Stimulated activated CD8-positive, alpha-beta memory T cell treated with anti-CD3 and anti-CD28 coated beads, Interleukin-7, amount 100 ng/mL, for 4 hours (primary cell): Measurements from ENCODE around the gene BOLL.
A peak's percentile ranks its signal among the peaks of the same experiment; 100 is the strongest.
"Not testable (repeated sequence)": the region's sequence is repeated elsewhere in the genome, so short reads cannot be mapped to it uniquely, and the experiment has no call there.

ENCODE experiments used
- DNase-seq, 2 donors: peaks; one replicate each; pipeline ENCODE4 v3.0.0-alpha.2; 2020; ENCODE audit warnings: low read depth in 2 of 2

BOLL gene

GRCh38 chr2:197706839-197707207, 78.3 kb downstream of the BOLL start:
- DNase-seq, result no peak

- DNase-seq, result no peak
Measured at GRCh38 chr2:197705912-197706838, 78.9 kb downstream of the BOLL start.

- DNase-seq, result peak; percentile 81 to 93
Measured at GRCh38 chr2:197705121-197705911, 79.8 kb downstream of the BOLL start, which contains the start of gene MARS2. Gene MARS2 (plus strand): TSS chr2:197705369. CDS start chr2:197705406, 37 bp downstream.

- DNase-seq, result no peak
Measured at GRCh38 chr2:197704434-197705120, 80.5 kb downstream of the BOLL start.

GRCh38 chr2:197700960-197701359, 84.2 kb downstream of the BOLL start:
- DNase-seq, result no peak

- DNase-seq, result not testable (repeated sequence)
Measured at GRCh38 chr2:197699724-197700123, 85.4 kb downstream of the BOLL start.

- not testable (repeated sequence) for DNase-seq
Measured at GRCh38 chr2:197696571-197696970, 88.5 kb downstream of the BOLL start.

GRCh38 chr2:197695971-197696370, 89.1 kb downstream of the BOLL start:
- DNase-seq, result not testable (repeated sequence)

GRCh38 chr2:197695206-197695605, 89.9 kb downstream of the BOLL start:
- not testable (repeated sequence) for DNase-seq

GRCh38 chr2:197677483-197677882, 107.6 kb downstream of the BOLL start:
- DNase-seq, result no peak

- no peak for DNase-seq
Measured at GRCh38 chr2:197677056-197677455, 108.1 kb downstream of the BOLL start.
